GM23338 (cell line): ENCODE data around the gene NOTCH3. TPM values are rescaled to one million over a fixed set of nuclear protein-coding genes. Genes with fewer than 3 reads are reported as not detected.

Experiments used
- ATAC-seq: fragments of 200-7000 bp; cut with Tn5 transposase; 3 replicates; pipeline ENCODE4 v1.9.1; 2020
- DNase-seq: peaks from one replicate; pipeline ENCODE4 v3.0.0-alpha.2; 2015; ENCODE audit warnings: low spot score
- H2AFZ ChIP-seq: fragments of 200-600 bp; sonication (generic); 2 replicates; pipeline ENCODE4 v1.8.0; 2016; ENCODE audit warnings: antibody characterized with exemption, mild to moderate bottlenecking, moderate library complexity
- H3F3A ChIP-seq: fragments of 200-600 bp; sonication (generic); replicated peaks from 2 replicates; pipeline ENCODE4 v1.8.0; 2017; ENCODE audit warnings: antibody characterized with exemption, mixed run types, low read depth
- H3K27ac ChIP-seq: fragments of 200-600 bp; sonication (generic); 2 replicates; pipeline ENCODE4 v1.6.1; 2016; ENCODE audit warnings: low read depth
- H3K27me3 ChIP-seq: fragments of 200-600 bp; sonication (generic); 2 replicates; pipeline ENCODE4 v1.8.0; 2016; ENCODE audit warnings: mild to moderate bottlenecking, mixed run types, moderate library complexity; ENCODE audit not compliant: insufficient read depth
- H3K36me3 ChIP-seq: fragments of 200-600 bp; sonication (generic); 2 replicates; pipeline ENCODE4 v1.8.0; 2016; ENCODE audit warnings: mild to moderate bottlenecking; ENCODE audit not compliant: insufficient read depth
- H3K4me1 ChIP-seq: fragments of 200-600 bp; sonication (generic); 2 replicates; pipeline ENCODE4 v1.8.0; 2016; ENCODE audit warnings: mild to moderate bottlenecking, moderate library complexity; ENCODE audit not compliant: insufficient read depth
- H3K4me2 ChIP-seq: fragments of 200-600 bp; sonication (generic); 2 replicates; pipeline ENCODE4 v1.7.1; 2017; ENCODE audit warnings: mixed run types
- H3K4me3 ChIP-seq: fragments of 200-600 bp; sonication (generic); 2 replicates; pipeline ENCODE4 v1.6.1; 2016; ENCODE audit warnings: mixed run types
- H3K79me2 ChIP-seq: fragments of 200-600 bp; sonication (generic); replicated peaks from 2 replicates; pipeline ENCODE4 v1.8.0; 2017; ENCODE audit warnings: mild to moderate bottlenecking; ENCODE audit not compliant: insufficient read depth
- H3K9me2 ChIP-seq: fragments of 200-600 bp; sonication (generic); 2 replicates; pipeline ENCODE4 v1.8.0; 2017; ENCODE audit not compliant: insufficient read depth
- H4K20me1 ChIP-seq: fragments of 200-600 bp; sonication (generic); replicated peaks from 2 replicates; pipeline ENCODE4 v1.8.0; 2017; ENCODE audit warnings: mild to moderate bottlenecking; ENCODE audit not compliant: insufficient read depth
- H3K27ac Mint-ChIP-seq: 2 replicates; pipeline ENCODE4 v1.8.0; 2020; ENCODE audit warnings: inconsistent platforms, mild to moderate bottlenecking, moderate library complexity, mixed read lengths
- H3K27me3 Mint-ChIP-seq: 3 replicates; pipeline ENCODE4 v1.8.0; 2022; ENCODE audit warnings: low read depth, mild to moderate bottlenecking, moderate library complexity, mixed read lengths, inconsistent platforms; ENCODE audit not compliant: insufficient read depth, poor library complexity
- H3K36me3 Mint-ChIP-seq: 3 replicates; pipeline ENCODE4 v1.8.0; 2021; ENCODE audit warnings: low read depth, mild to moderate bottlenecking, inconsistent platforms, moderate library complexity, mixed read lengths
- H3K4me1 Mint-ChIP-seq: 3 replicates; pipeline ENCODE4 v1.8.0; 2020; ENCODE audit warnings: mild to moderate bottlenecking, inconsistent platforms, mixed read lengths
- H3K4me3 Mint-ChIP-seq: 3 replicates; pipeline ENCODE4 v1.8.0; 2021; ENCODE audit warnings: moderate library complexity, mild to moderate bottlenecking, inconsistent platforms, mixed read lengths
- H3K9me3 Mint-ChIP-seq: 3 replicates; pipeline ENCODE4 v1.8.0; 2020; ENCODE audit warnings: moderate library complexity, mild to moderate bottlenecking, inconsistent platforms, mixed read lengths
- CREB1 ChIP-seq: fragments of 250-450 bp; sonication (Bioruptor Pico); IDR thresholded peaks from 2 replicates; pipeline ENCODE4 v1.5.0; 2020; ENCODE audit warnings: low read depth, mild to moderate bottlenecking, moderate library complexity
- EZH2 ChIP-seq: fragments of 200-600 bp; sonication (generic); IDR thresholded peaks from one replicate; pipeline ENCODE4 v1.8.0; 2017; ENCODE audit warnings: antibody characterized with exemption, mild to moderate bottlenecking, low read depth; ENCODE audit not compliant: unreplicated experiment
- EZH2phosphoT487 ChIP-seq: fragments of 200-600 bp; sonication (generic); IDR thresholded peaks from one replicate; pipeline ENCODE4 v1.8.1; 2018; ENCODE audit warnings: antibody characterized with exemption; ENCODE audit not compliant: unreplicated experiment
- JUNB ChIP-seq: IDR thresholded peaks from one replicate; pipeline ENCODE4 v1.6.1; 2016; ENCODE audit warnings: antibody characterized with exemption; ENCODE audit not compliant: unreplicated experiment
- NANOG ChIP-seq: IDR thresholded peaks from 2 replicates; pipeline ENCODE4 v1.6.1; 2016; ENCODE audit warnings: antibody characterized with exemption, borderline replicate concordance
- POLR2AphosphoS5 ChIP-seq: IDR thresholded peaks from 2 replicates; pipeline ENCODE4 v1.6.1; 2016; ENCODE audit warnings: antibody characterized with exemption, low read depth
- STAT1 ChIP-seq: IDR thresholded peaks from one replicate; pipeline ENCODE4 v1.6.1; 2016; ENCODE audit warnings: antibody characterized with exemption; ENCODE audit not compliant: unreplicated experiment
- ZNF114 ChIP-seq: fragments of 250-450 bp; sonication (Bioruptor Pico); IDR thresholded peaks from 2 replicates; pipeline ENCODE4 v1.5.0; 2020; ENCODE audit warnings: mild to moderate bottlenecking, moderate library complexity
- ZNF331 ChIP-seq: fragments of 250-450 bp; sonication (Bioruptor Pico); IDR thresholded peaks from 2 replicates; pipeline ENCODE4 v1.5.0; 2020; ENCODE audit warnings: low read depth, mild to moderate bottlenecking, moderate library complexity
- ZNF462 ChIP-seq: fragments of 250-450 bp; sonication (Bioruptor Pico); IDR thresholded peaks from 2 replicates; pipeline ENCODE4 v1.5.0; 2020; ENCODE audit warnings: mild to moderate bottlenecking, moderate library complexity
- polyA plus RNA-seq: library from polyadenylated mRNA; unstranded; fragments of >200 nt; fragmentation: Nextera tagmentation; extraction: Ambion mirVana; gene quantifications from 2 replicates; pipeline ENCODE4 v1.2.1, GENCODE V29; 2016
- total RNA-seq: library from RNA; depleted of rRNA; stranded (reverse); fragments of >200 nt; shearing (Covaris generic); gene quantifications from 2 replicates; pipeline ENCODE4 v1.2.3, GENCODE V29; 2014
- TF ChIP-seq, protein P1 (sequence below): IDR thresholded peaks from 2 replicates; pipeline ENCODE4 v1.6.1; 2016; ENCODE audit warnings: antibody characterized with exemption
- TF ChIP-seq, protein P2 (sequence below): IDR thresholded peaks from one replicate; pipeline ENCODE4 v1.6.1; 2018; ENCODE audit warnings: antibody characterized with exemption; ENCODE audit not compliant: unreplicated experiment
- TF ChIP-seq, protein P3 (sequence below), 2 experiments: fragments of 200-600 bp in 1 of 2; sonication (generic) in 1 of 2; conservative IDR thresholded peaks; 2 replicates each; pipeline versions ENCODE4 v1.5.1 to v1.6.1; 2016 to 2017; ENCODE audit warnings: antibody characterized with exemption in 2 of 2, low read depth in 2 of 2, mild to moderate bottlenecking in 2 of 2, moderate library complexity in 1 of 2

NOTCH3 gene
- total and polyA plus RNA-seq, 2 experiments from 2014 or later = 24.3 to 172 TPM

DNA sequence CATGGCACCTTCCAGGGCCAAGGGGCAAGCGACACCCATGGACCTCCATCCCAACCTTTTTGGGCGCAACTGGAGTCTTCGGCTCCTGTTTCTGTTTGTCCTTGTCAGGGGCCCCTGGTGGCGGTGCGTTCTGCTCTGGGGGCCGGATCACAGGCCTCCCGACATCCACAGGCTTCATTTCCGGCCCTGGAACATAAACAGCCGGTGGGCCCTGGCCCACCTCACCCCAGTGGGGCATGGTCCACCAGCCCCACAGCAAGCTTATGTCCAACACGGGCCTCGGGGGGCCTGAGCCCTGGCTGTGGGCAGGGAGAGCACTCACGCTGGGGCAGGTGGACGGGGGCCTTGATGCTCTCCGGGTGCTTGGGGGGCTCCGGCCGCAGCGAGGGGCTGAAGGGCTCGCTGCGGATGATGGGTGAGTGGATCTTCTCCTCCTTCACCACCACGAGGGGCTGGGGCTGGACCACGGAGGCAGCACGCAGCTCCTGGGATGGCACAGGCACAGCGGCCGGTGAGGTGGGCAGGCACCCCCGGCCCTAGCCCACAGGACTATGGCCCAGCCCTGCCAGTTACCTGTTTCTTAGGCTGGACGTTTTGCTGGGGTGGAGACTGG, 38.6 kb upstream of the NOTCH3 start:
- no peak overlapping the region for H3K4me3 Mint-ChIP-seq
- Histone ChIP-seq H3K27ac (no peak overlapping the region), H3K9me2 (no peaks in the 10 kb centered on the region), H3F3A (peaks cover 18% of the 10 kb centered on the region), H3K4me1 (no peaks in the 10 kb centered on the region; the same call in 1 of the 2 replicates), H3K4me3 (no peak overlapping the region), H3K79me2 (no peaks in the 10 kb centered on the region), H3K36me3 (peaks cover 10% of the 10 kb centered on the region), H2AFZ (no peak overlapping the region), H3K27me3 (no peaks in the 10 kb centered on the region), H3K4me2 (no peak overlapping the region), H4K20me1 (peaks cover 10% of the 10 kb centered on the region; the same call in 1 of the 2 replicates)
- peaks cover 7% of the 10 kb centered on the region; the same call in 2 of the 3 replicates for H3K4me1 Mint-ChIP-seq
- H3K9me3 Mint-ChIP-seq = 0 out of 3 replicates have a peak, but pooled peaks cover 3% of the 10 kb centered on the region
- peaks cover 26% of the 10 kb centered on the region for H3K27me3 Mint-ChIP-seq
- no peak for TF ChIP-seq ZNF331 (CRISPR knock-in tag)
- TF ChIP-seq EZH2phosphoT487 = no peak
- TF ChIP-seq NANOG = no peak
- no peak for TF ChIP-seq EZH2
- no peak for TF ChIP-seq ZNF114
- TF ChIP-seq, protein P1, sequence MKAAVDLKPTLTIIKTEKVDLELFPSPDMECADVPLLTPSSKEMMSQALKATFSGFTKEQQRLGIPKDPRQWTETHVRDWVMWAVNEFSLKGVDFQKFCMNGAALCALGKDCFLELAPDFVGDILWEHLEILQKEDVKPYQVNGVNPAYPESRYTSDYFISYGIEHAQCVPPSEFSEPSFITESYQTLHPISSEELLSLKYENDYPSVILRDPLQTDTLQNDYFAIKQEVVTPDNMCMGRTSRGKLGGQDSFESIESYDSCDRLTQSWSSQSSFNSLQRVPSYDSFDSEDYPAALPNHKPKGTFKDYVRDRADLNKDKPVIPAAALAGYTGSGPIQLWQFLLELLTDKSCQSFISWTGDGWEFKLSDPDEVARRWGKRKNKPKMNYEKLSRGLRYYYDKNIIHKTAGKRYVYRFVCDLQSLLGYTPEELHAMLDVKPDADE = no peak
- TF ChIP-seq STAT1 = no peak
- no peak for TF ChIP-seq POLR2AphosphoS5
- TF ChIP-seq JUNB = no peak
- TF ChIP-seq, protein P2, sequence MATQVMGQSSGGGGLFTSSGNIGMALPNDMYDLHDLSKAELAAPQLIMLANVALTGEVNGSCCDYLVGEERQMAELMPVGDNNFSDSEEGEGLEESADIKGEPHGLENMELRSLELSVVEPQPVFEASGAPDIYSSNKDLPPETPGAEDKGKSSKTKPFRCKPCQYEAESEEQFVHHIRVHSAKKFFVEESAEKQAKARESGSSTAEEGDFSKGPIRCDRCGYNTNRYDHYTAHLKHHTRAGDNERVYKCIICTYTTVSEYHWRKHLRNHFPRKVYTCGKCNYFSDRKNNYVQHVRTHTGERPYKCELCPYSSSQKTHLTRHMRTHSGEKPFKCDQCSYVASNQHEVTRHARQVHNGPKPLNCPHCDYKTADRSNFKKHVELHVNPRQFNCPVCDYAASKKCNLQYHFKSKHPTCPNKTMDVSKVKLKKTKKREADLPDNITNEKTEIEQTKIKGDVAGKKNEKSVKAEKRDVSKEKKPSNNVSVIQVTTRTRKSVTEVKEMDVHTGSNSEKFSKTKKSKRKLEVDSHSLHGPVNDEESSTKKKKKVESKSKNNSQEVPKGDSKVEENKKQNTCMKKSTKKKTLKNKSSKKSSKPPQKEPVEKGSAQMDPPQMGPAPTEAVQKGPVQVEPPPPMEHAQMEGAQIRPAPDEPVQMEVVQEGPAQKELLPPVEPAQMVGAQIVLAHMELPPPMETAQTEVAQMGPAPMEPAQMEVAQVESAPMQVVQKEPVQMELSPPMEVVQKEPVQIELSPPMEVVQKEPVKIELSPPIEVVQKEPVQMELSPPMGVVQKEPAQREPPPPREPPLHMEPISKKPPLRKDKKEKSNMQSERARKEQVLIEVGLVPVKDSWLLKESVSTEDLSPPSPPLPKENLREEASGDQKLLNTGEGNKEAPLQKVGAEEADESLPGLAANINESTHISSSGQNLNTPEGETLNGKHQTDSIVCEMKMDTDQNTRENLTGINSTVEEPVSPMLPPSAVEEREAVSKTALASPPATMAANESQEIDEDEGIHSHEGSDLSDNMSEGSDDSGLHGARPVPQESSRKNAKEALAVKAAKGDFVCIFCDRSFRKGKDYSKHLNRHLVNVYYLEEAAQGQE = no peak
- TF ChIP-seq CREB1 (CRISPR knock-in tag) = no peak
- TF ChIP-seq, protein P3, sequence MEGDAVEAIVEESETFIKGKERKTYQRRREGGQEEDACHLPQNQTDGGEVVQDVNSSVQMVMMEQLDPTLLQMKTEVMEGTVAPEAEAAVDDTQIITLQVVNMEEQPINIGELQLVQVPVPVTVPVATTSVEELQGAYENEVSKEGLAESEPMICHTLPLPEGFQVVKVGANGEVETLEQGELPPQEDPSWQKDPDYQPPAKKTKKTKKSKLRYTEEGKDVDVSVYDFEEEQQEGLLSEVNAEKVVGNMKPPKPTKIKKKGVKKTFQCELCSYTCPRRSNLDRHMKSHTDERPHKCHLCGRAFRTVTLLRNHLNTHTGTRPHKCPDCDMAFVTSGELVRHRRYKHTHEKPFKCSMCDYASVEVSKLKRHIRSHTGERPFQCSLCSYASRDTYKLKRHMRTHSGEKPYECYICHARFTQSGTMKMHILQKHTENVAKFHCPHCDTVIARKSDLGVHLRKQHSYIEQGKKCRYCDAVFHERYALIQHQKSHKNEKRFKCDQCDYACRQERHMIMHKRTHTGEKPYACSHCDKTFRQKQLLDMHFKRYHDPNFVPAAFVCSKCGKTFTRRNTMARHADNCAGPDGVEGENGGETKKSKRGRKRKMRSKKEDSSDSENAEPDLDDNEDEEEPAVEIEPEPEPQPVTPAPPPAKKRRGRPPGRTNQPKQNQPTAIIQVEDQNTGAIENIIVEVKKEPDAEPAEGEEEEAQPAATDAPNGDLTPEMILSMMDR (conservative IDR thresholded peaks at IDR 0.05; ENCODE audit: low read depth in 2 of 2) = no peak
- TF ChIP-seq ZNF462 (CRISPR knock-in tag) = no peak
- H3K36me3 Mint-ChIP-seq = peaks cover 59% of the 10 kb centered on the region
- H3K27ac Mint-ChIP-seq = no peak overlapping the region
- DNase-seq (no peak), ATAC-seq (no peak)
